LHCN-M2 (cell line): Measurements from ENCODE around the gene LIMS2. TPM values are rescaled to one million over a fixed set of nuclear protein-coding genes. Genes with fewer than 3 reads are reported as not detected.

Experiments
- DNase-seq: peaks from one replicate; pipeline ENCODE4 v3.0.0-alpha.2; 2012; ENCODE audit warnings: low read depth
- total RNA-seq: library from RNA; depleted of rRNA; stranded (reverse); fragments of >200 nt; gene quantifications from 2 replicates; pipeline ENCODE4 v1.2.3, GENCODE V29; 2014

Gene LIMS2
- total RNA-seq, 1 experiment from 2014 or later, result 2.3 TPM

GRCh38 chr2:127674241-127675209 is 805 bp downstream of the LIMS2 start:
- no peak for DNase-seq

DNA sequence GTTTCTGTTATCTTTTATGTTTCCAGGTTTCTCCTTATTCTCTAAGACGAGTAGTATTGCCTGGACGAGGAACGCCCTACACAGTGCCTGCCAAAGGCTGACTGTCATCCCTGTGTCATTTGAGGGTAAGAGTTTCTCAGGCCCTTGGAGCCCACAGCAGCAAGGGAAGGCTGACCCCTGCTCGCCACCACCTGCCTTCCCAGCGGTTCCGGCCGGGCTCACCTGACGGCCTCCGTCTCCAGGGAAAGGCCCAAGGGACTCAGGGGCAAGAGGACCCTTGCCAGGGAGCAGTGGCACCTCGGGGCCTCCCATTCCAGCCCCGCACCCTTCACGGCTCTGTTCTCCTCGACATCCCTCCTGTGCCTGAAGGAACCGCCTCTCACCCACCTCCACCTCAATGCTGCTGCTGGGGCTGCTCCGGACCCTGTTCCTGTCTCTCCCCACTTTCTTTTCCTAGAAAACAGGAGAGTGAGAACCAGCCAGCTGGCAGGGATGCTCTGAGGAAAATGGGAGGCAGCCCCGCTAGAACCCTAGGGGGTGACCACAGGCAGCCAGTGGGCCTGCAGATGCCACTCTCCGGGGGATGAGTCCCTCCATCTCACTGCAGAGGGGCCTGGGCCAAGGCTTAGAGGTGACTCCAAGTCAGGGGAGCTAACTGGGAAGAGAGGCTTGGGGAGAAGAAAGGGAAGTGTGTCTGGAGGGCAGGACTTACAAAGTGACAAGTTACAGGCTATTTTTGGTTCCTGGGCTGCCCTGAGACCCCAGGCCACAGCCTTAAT is 1.9 kb downstream of the LIMS2 start:
- DNase-seq, result no peak

GRCh38 chr2:127672341-127673224 is 2.7 kb downstream of the LIMS2 start:
- no peak for DNase-seq

- DNase-seq, result no peak
Measured at GRCh38 chr2:127671557-127672302, 3.6 kb downstream of the LIMS2 start.

GRCh38 chr2:127670957-127671290 is 4.4 kb downstream of the LIMS2 start:
- DNase-seq, result no peak

- DNase-seq, result no peak
Measured at GRCh38 chr2:127670055-127670956, 5.0 kb downstream of the LIMS2 start.

GRCh38 chr2:127669056-127669455 is 6.3 kb downstream of the LIMS2 start:
- no peak for DNase-seq

- no peak for DNase-seq
Measured at GRCh38 chr2:127665267-127665893, 9.9 kb downstream of the LIMS2 start.

GRCh38 chr2:127664895-127665225 is 10.5 kb downstream of the LIMS2 start:
- no peak for DNase-seq

DNA sequence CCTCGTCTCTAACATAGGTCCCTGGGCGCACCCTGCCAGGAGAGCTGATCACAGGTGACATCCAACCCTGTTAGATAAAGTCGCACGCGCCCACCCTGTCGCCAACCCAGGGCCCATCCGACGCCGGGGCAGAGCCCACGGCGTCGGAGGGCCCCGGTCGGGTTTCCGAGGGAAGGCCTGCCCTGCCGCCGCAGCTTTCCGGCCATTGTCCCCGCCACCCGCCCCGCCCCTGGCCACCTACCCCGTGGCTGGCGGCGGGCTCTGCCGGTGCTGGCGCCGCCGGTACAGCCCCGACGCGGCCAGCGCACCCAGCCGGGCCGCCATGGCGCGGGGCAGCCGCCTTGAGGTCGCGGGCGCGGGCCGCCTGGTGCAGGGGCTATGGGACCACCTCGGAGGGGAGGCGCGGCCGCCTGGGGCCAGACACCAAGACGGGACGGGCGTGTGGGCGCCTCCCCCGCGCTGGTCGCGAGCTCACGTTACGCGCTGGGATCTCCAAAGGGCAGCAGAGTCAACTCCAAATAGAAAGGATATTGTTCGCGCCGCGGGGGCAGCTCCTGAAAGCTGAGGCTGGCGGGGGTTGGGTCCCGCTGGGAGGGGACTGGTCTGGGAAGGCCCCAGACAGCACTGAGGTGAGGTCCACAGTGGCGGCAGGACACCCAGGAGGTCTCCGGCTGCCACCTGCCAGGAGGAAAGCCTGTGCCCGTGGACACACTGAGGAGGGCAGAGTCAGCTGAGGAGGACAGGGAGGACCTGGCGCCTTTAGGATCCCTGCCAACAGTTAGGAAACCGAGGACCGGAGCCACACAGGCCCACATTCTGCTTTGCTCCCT is 11.1 kb downstream of the LIMS2 start:
- DNase-seq, result no peak

DNA sequence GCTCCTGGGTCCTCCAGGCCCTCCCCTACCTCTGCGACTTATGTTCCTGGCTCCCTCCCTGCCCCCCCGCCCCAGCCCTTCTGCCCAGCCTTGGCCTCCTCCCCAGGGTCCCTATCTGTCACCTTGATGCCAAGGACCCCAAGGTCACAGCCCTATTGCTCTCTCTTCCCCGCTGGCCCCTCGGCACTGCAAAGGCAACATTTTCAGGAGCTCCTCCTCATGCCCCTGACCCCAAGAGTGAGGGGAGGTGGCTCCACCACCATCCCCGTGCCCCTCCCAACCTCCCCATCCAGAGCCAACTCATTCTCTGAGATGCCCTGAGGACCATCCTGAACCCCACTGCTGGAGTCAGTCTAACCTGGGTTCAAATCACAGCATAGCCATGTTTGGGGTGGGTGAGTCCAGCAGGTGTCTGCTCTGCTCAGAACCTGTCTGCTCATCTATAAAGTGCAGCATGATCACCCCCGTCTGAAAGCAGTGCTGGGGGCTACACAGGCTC is 11.7 kb downstream of the LIMS2 start:
- DNase-seq, result no peak

- no peak for DNase-seq
Measured at GRCh38 chr2:127662937-127663565, 12.3 kb downstream of the LIMS2 start.

GRCh38 chr2:127661949-127662510 is 13.3 kb downstream of the LIMS2 start:
- no peak for DNase-seq

DNA sequence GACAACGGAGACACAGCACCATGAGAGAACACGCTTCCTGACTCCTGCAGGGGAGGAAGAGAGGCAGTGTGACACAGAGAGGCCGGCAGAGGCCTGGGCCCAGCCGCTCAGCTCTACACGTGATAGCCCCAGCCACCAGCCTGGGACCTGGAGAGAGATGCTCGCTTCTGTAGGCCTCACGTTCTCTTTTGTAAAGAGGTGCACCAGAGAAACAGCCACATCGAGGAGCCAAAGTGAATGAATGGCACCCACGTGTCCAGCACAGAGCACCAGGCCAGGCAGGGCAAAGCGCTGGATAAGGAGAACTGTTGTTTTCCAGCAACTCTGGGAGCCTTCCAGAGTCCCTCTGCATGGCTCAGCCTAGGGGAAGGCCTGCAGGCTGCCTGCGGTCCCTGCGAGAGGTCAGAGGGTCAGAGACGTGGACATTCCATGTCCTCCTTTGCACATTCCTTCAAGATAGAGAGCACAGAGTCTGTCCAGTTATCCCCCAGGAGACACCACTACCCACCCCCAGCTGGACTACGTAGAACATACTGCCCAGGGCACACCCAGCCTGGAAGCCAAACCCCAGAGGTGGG is 14.2 kb downstream of the LIMS2 start:
- DNase-seq, result peak; percentile 72

DNA sequence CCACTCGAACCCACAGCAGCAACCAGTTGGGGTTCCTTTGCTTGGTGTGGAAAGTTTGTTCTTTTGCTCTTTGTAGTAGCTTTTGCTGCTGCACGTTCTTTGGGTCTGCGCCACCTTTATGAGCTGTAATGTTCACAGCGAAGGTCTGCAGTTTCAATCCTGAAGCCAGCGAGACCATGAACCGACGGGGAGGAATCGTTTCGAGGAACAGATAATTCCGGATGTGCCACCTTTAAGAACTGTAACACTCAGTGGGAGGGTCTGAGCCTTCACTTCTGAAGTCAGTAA is 15.1 kb downstream of the LIMS2 start:
- DNase-seq, result no peak

- no peak for DNase-seq
Measured at GRCh38 chr2:127659408-127660290, 15.7 kb downstream of the LIMS2 start.
